Spleen (tissue), 7 donors: ENCODE data around the gene CECR2.

Source experiments
- POLR2A ChIP-seq, 3 donors: fragments of 450-650 bp; IDR thresholded peaks; one replicate each; pipeline ENCODE4 v1.5.1; 2017; ENCODE audit warnings: antibody characterized with exemption in 3 of 3, mild to moderate bottlenecking in 1 of 3
- POLR2AphosphoS5 ChIP-seq, 3 donors: sonication (generic); formaldehyde crosslinking; IDR thresholded peaks; one replicate each; pipeline ENCODE4 v1.5.1; 2017; ENCODE audit warnings: antibody characterized with exemption in 3 of 3
- TF ChIP-seq, protein P1 (sequence below), 11 experiments: fragments of 200-600 bp in 7 of 11; fragments of 450-650 bp in 4 of 11; sonication (generic) in 4 of 11; IDR thresholded peaks in 8 of 11; conservative IDR thresholded peaks in 3 of 11; 1 replicate in 7 of 11; 2 replicates in 4 of 11; pipeline versions ENCODE4 v1.4.0 to v1.8.0; 2016 to 2021; ENCODE audit warnings: antibody characterized with exemption in 11 of 11, inconsistent platforms in 4 of 11, mild to moderate bottlenecking in 1 of 11
- donor health status: DM: no; HTN: no; CAD: no; lungs with moderate emphysema.
- donor health status: DM: no; HTN: no; CAD: no.
- donor health status: DM: no; HTN: no; CAD: no.

GRCh38 chr22:17412232-17412631 is 43.0 kb downstream of the CECR2 start:
- no peak for TF ChIP-seq POLR2AphosphoS5 (IDR thresholded peaks at IDR 0.05)
- TF ChIP-seq, protein P1, sequence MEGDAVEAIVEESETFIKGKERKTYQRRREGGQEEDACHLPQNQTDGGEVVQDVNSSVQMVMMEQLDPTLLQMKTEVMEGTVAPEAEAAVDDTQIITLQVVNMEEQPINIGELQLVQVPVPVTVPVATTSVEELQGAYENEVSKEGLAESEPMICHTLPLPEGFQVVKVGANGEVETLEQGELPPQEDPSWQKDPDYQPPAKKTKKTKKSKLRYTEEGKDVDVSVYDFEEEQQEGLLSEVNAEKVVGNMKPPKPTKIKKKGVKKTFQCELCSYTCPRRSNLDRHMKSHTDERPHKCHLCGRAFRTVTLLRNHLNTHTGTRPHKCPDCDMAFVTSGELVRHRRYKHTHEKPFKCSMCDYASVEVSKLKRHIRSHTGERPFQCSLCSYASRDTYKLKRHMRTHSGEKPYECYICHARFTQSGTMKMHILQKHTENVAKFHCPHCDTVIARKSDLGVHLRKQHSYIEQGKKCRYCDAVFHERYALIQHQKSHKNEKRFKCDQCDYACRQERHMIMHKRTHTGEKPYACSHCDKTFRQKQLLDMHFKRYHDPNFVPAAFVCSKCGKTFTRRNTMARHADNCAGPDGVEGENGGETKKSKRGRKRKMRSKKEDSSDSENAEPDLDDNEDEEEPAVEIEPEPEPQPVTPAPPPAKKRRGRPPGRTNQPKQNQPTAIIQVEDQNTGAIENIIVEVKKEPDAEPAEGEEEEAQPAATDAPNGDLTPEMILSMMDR (IDR thresholded peaks at IDR 0.05 in 8 of 11, conservative IDR thresholded peaks at IDR 0.05 in 3 of 11), result no peak
- TF ChIP-seq POLR2A (IDR thresholded peaks at IDR 0.05), result no peak
